Upper lobe of left lung (tissue), 4 donors: ENCODE results near the gene VAV1.
"Not testable (repeated sequence)": the region's sequence is repeated elsewhere in the genome, so short reads cannot be mapped to it uniquely, and the experiment has no call there.

Source experiments
- POLR2A ChIP-seq, 4 donors: fragments of 450-650 bp; IDR thresholded peaks; one replicate each; pipeline ENCODE4 v1.5.1; 2016 to 2017; ENCODE audit warnings: antibody characterized with exemption in 4 of 4, mild to moderate bottlenecking in 2 of 4
- POLR2AphosphoS5 ChIP-seq, 2 donors: sonication (generic); formaldehyde crosslinking; IDR thresholded peaks; one replicate each; pipeline ENCODE4 v1.5.1; 2017; ENCODE audit warnings: antibody characterized with exemption in 2 of 2
- TF ChIP-seq, protein P1 (sequence below), 6 experiments: fragments of 450-650 bp in 4 of 6; fragments of 200-600 bp in 2 of 6; sonication (generic) in 2 of 6; IDR thresholded peaks; one replicate each; pipeline ENCODE4 v1.5.1; 2016 to 2019; ENCODE audit warnings: antibody characterized with exemption in 6 of 6

DNA sequence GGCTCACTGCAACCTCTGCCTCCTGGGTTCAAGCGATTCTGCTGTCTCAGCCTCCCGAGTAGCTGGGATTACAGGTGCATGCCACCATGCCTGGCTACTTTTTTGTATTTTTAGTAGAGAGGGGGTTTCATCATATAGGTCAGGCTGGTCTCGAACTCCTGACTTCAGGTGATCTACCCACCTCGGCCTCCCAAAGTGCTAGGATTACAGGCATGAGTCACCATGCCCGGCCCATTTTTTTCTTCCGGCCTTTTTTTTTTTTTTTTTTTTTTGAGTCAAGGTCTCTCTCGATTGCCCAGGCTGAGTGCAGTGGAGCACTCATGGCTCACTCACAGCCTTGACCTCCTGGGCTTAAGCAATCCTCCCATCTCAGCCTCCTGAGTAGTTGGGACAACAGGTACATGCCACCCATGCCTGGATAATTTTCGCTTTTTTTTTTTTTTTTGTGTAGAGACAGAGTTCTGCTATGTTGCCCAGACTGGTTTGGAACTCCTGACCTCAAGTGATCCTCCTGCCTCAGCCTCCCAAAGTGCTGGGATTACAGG lies 10.2 kb upstream of the VAV1 start:
- TF ChIP-seq, protein P1, sequence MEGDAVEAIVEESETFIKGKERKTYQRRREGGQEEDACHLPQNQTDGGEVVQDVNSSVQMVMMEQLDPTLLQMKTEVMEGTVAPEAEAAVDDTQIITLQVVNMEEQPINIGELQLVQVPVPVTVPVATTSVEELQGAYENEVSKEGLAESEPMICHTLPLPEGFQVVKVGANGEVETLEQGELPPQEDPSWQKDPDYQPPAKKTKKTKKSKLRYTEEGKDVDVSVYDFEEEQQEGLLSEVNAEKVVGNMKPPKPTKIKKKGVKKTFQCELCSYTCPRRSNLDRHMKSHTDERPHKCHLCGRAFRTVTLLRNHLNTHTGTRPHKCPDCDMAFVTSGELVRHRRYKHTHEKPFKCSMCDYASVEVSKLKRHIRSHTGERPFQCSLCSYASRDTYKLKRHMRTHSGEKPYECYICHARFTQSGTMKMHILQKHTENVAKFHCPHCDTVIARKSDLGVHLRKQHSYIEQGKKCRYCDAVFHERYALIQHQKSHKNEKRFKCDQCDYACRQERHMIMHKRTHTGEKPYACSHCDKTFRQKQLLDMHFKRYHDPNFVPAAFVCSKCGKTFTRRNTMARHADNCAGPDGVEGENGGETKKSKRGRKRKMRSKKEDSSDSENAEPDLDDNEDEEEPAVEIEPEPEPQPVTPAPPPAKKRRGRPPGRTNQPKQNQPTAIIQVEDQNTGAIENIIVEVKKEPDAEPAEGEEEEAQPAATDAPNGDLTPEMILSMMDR (IDR thresholded peaks at IDR 0.05): not testable (repeated sequence)
- not testable (repeated sequence) for TF ChIP-seq POLR2A, POLR2AphosphoS5 (IDR thresholded peaks at IDR 0.05)
